Central memory CD4-positive, alpha-beta T cell (primary cell): ENCODE results near the gene BMERB1.
"Not testable (repeated sequence)": the region's sequence is repeated elsewhere in the genome, so short reads cannot be mapped to it uniquely, and the experiment has no call there.

Experiments
- DNase-seq: peaks from one replicate; pipeline ENCODE4 v3.0.0; 2022

Gene BMERB1

GRCh38 chr16:15464401-15465186 lies 30.2 kb downstream of the BMERB1 start:
- no peak for DNase-seq

DNA sequence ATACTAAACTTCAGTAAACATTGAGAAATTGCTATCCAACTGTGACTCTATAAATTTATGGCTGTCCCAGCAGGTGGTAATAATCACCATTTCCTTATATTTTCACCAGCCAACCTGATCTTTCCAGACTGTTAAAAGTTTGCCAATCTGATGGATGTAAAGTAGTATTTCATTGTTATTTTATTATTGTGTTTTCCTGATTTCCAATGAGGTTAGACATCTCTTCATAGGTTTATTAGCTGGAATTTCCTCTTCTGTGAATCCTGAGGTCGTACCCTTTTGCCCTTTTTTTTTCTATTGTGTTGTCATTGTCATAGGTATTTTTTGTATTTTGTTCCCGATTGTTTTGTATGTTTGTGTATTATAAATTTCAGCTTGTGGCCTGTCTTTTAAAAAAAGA lies 31.7 kb downstream of the BMERB1 start:
- DNase-seq: no peak

DNA sequence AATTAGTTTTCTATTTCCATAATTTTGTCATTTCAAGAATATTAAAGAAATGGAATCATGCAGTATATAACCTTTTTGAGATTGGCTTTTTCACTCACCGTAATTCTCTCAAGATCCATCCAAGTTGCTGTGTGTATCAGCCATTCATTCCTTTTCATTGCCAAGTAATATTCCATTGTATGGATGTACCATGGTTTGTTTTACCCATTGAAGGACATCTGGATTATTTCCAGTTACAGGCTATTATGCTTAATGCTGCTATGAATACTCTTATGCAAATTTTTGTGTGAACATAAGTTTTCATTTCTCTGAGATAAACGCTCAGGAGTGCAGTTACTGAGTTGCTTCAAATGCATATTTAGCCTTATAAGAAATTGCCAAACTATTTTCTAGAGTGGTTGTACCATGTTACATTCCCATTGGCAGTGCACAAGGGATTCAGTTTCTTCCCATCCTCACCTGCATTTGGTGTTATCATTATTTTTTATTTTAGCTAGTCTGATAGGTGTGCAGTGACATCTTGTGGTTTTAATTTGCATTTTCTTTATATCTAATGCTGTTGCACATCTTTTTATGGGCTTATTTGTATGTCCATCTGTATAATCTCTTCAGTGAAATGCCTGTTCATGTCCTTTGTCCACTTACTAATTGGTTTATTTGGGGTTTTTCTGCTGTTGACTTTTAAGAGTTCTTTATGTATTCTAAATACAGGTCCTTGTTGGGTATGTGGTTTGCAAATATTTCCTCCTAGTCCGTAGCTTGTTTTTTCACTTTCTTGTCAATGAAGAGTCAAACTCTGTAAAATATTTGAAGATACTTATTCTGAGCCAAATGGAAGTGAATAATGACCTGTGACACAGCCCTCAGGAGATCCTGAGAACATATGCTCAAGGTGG lies 32.7 kb downstream of the BMERB1 start:
- DNase-seq: no peak

- DNase-seq: not testable (repeated sequence)
These were observed 42.6 kb downstream of the BMERB1 start for GRCh38 chr16:15476971-15477370.

GRCh38 chr16:15477802-15478201 lies 43.4 kb downstream of the BMERB1 start:
- DNase-seq: no peak

- no peak for DNase-seq
These were observed 47.8 kb downstream of the BMERB1 start for GRCh38 chr16:15482068-15482747.

DNA sequence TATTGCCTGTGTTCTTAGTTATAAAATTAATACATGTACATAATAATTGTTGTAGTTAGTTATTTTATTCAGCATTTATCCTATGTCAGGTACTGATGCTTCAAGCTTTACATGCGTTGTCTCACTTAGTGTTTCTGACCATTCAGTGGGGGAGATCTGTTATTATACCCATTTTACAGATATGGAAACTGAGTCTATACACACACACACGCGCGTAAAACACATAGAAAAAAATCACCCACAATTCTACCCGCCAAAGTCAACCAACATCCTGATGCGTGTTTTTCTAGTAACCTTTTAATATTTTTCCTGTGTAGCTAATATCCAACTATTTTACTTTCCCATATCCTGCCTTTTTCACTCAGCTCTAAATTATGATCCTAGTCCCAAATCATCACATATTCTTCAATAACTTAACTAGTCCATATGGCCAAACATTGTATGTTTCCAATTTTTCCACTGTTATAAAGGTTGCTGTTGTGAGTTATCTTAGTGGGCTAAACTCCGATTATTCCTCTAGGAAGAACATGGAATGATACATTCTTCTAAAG lies 48.4 kb downstream of the BMERB1 start:
- DNase-seq: no peak

DNA sequence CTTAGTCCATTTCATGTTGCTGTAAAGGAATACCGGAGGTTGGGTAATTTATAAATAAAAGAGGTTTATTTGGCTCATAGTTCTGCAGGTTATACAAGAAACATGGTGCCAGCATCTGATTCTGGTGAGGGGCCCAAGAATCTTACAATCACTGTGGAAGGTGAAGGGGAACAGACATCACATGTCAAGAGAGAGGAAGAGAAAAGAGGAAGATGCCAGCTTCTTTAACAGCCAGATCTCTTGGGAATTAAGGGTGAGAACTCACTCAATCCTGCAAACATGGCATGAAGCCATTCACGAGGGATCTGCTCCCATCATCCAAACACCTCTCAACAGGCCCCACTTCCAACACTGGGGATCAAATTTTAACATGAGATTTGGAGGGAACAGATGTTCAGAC lies 49.5 kb downstream of the BMERB1 start:
- DNase-seq: no peak

DNA sequence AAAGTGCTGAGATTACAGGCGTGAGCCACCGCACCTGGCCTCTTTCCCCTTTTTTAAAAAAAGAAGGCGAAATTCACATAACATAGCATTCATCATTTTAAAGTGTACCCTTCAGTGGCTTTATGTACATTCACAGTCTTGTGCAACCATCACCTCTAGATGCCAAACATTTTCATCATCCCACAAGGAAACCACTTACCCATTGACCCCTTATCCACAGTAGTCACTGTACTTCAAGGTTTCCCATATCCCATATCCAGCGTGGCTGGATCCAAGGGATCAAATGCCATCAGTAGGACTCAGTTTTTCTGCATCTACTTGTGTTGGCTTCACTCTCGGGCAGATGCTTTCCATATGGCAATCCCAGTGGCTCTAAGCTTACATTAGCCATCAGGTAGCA lies 50.3 kb downstream of the BMERB1 start:
- no peak for DNase-seq

DNA sequence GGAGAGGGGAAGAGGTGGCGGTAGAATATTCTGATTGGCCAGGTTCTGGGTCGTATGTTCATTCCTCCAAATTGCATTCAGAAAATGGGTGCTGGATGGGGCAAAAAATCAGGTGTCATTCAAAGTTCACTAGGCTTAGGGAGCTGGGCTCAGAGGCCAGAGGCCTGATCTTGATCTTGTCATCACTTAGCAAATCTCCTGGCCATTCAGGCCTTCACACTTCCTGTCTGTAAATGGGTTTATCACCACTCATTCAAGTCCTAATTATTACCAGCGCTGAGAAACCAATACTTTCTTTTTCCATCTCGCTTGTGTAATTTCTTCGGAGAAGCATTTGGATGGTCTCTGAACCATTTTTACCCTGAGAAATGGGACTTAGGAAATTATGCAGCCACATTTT lies 50.8 kb downstream of the BMERB1 start:
- no peak for DNase-seq

- DNase-seq: no peak
These were observed 52.3 kb downstream of the BMERB1 start for GRCh38 chr16:15486661-15487060.

DNA sequence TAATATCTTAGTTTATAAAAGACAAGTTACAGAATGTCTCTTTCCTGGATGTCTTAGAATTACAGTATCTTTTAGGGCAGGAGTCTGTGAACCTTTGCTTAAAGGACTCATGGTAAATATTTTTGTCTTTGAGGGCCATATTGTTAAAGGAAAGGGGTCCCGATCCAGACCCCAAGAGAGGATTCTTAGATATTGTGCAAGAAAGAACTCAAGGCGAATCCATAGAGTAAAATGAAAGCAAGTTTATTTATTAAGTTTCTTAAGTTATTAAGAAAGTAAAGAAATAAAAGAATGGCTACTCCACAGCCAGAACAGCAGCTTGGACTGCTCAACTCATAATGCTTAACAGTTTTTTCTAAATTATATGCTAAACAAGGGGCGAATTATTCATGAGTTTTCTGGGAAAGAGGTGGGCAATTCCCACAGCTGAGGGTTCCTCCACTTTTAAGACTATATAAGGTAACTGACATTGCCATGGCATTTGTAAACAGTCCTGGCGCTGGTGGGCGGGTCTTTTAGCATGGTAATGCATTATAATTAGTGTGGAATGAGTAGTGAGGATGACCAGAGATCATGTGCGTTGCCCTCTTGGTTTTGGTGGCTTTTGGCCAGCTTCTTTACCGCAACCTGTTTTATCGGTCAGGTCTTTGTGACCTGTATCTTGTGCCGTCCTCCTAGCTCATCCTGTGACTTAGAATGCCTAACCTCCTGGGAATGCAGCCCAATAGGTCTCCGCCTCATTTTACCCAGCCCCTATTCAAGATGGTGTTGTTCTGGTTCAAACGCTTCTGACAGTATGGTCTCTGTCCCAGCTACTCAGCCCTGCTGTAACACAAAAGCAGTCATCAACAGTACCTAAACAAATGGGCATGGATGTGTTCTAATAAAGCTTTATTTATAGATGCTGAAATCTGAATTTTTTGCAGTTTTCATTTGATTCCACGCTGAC lies 53.2 kb downstream of the BMERB1 start:
- no peak for DNase-seq

DNA sequence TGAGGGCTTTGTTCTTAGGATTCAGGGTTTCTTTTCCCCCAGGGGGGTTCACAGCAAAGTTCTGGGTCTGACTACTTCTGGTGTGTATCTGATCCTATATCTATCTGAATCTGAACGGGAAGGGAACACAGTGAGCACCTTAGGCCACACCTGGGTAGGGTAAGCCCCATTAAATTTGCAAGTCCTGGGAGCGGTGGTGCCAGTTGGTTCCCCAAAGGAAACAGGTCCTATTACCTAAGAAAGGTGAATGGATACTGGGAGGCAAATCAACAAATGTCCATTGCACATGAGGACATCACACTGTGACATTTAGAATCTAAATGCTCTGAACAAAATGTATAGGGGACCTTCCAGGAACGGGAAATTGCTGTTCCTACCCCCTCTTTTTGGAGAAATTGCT lies 54.6 kb downstream of the BMERB1 start:
- no peak for DNase-seq

DNA sequence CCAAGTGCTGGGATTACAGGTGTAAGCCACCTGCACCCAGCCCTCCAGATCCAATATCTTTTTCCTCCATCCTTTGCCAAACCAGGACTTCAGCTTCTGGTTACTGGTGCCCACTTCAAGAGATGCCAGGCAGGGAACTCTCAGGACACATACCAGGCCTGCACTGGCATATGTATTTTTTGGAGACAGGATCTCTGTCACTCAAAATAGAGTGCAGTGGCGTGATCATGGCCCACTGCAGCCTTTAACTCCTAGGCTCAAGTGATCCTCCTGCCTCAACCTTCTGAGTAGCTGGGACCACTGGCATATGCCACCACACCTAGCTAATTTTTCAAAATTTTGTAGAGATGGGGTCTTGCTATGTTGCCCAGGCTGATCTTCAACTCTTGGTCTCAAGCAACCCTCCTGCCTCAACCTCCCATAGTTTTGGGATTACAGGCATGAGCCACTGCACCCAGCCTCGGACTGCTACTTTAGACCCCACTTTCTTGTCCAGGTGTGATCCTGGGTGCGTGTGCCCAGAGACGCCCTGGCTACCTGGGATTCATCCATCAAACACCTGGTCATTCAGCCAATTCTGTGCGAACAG lies 55.8 kb downstream of the BMERB1 start:
- no peak for DNase-seq

- DNase-seq: no peak
These were observed 57.0 kb downstream of the BMERB1 start for GRCh38 chr16:15491411-15491810.

- no peak for DNase-seq
These were observed 57.8 kb downstream of the BMERB1 start for GRCh38 chr16:15492091-15492740.

DNA sequence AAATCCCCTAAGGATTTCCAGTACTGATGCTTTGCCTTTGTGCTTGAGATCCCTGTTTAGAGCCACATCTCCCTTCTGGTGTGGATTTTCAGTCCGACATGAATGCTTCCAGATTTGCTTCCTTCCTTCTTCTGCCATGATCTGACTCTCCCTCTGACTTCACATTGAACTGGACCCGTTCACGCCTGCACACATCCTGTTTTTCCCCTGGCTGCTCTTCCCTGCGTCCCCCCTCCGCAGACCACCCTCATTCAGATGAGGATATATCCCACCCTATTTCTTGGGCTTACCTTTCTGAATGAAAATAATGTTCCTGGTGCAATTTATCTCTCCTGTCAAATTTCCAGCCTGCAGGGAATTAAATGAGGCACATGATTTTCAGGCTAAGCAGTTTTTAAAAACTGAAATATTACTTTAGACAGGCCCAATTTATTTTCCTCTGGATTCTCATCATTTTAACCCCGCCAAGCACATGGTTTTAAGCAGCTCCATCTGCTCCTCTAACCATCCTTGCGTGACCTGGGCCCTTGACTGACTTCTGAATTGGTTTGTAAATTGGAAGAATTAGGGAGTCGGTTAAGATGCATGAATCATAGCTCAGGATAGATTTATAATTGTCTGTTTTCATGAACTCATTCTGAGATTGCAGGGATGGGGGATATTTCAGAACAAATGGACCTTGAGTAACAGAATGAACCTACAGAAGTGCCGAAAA lies 59.2 kb downstream of the BMERB1 start:
- no peak for DNase-seq

DNA sequence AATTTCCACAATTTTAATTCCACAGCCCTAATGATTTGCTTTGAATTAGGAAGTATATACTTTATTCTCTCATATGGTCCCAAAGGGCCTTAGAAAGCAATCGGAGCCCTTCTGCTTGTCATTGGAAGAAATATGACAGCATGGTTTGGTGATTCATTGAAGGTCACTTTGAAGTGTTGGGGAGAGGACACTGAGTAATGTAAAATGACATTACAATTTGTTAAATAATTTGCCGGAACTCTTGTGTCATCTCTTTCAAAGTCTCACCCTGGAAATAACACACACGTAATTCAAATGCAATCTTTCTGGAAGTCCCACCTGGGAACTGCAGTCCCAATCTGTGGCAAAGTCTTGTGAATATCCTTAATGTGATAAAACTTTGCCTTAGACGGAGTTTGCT lies 59.8 kb downstream of the BMERB1 start:
- DNase-seq: no peak

DNA sequence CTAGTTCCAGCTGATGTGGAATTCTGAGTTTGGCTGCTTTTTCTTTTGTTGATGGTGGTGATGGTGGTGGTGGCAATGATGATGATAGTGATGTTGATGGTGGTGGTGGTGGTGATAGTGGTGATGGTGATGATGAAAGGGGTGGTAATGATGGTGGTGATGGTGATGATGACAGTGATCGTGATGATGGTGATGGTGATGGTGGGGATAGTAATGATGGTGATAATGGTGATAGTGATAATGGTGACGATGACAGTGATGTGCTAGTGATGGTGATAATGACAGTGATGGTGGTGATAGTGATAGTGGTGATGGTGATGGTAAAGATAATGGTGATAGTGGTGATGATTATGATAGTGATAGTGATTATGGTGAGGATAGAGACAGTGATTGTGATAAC lies 61.5 kb downstream of the BMERB1 start:
- no peak for DNase-seq

DNA sequence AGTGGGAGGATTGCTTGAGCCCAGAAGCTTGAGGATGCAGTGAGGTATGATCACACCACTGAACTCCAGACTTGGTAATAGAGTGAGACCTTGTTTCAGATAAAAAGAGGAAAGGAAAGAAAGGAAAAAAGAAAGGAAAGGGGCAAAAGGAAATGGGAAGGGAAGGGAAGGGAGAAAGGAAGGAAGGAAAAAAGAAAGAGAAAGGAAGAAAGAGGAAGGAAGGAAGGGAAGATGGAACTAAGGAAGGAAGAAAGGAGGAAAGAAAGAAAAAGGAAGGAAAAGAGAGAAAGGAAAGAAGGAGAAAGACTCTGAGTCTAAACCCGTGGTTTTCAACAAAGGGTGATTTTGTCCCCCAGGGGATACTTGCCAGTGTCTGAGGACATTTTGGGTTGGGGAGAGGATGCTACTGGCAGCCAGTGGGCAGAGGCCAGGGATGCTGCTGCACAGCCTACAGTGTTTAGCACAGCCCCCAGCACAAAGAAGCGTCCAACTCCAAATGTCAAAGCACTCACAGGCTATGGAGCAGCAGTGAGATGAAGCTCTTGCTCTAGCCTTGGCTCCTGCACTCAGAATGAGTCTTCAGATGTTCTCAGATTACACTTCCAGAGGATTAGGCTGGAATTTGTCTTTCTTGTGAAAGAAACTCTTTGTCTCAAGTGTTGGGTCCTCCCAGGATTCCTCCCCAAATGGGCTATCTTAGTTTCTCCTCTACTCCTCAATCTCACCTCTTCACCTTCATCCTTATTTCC lies 64.2 kb downstream of the BMERB1 start:
- no peak for DNase-seq
